GM21526 (cell line): ENCODE measurements around the gene PLCG2.
"Not testable (repeated sequence)": the region's sequence is repeated elsewhere in the genome, so short reads cannot be mapped to it uniquely, and the experiment has no call there.

Experiments used
- ATAC-seq: cut with Tn5 transposase; IDR thresholded peaks from one replicate; pipeline ENCODE4 v1.9.1; 2021; ENCODE audit warnings: moderate library complexity; ENCODE audit not compliant: unreplicated experiment, low FRiP score

Gene PLCG2

GRCh38 chr16:81752876-81753227, 26.2 kb upstream of the PLCG2 start:
- ATAC-seq = no peak

- ATAC-seq = no peak
Measured at GRCh38 chr16:81754858-81755257, 24.2 kb upstream of the PLCG2 start.

DNA sequence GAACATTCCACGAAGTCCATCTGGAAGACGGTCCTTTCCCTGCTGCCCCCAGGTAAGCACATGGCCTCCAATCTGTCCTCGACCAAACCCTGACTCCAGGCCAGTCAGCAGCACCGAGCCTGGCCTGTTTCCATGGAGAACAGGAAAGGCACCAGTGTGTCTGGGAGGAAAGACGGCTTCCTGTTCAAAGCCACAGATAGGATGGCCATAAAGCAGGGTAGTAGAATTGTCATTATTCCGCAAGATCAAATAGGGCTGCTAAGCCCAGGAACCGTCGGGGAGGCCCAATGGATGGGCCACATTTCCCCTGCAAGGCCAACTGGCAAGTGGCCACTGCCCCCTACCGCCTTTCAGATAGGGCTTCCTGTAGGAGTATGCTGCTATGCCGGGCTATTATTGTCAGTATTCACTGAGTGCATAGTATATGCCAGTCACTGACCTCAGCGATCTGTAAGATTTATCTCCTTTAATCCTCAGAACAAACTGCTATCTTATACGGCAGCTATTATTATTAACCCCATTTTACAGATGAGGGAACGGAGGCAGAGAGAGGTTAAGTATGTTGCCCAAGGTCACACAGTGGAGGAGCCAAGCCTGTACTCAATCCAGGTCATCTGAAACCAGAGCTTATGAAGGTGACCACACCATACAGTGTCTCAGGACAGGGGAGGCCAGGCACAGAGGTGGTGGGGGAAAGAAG, 23.0 kb upstream of the PLCG2 start:
- ATAC-seq = no peak

- ATAC-seq = no peak
Measured at GRCh38 chr16:81756615-81757356, 22.3 kb upstream of the PLCG2 start.

- ATAC-seq = no peak
Measured at GRCh38 chr16:81758376-81758775, 20.7 kb upstream of the PLCG2 start.

GRCh38 chr16:81762322-81762721, 16.8 kb upstream of the PLCG2 start:
- not testable (repeated sequence) for ATAC-seq

- ATAC-seq = no peak
Measured at GRCh38 chr16:81765111-81765919, 13.8 kb upstream of the PLCG2 start.

- no peak for ATAC-seq
Measured at GRCh38 chr16:81765969-81766368, 13.1 kb upstream of the PLCG2 start.

DNA sequence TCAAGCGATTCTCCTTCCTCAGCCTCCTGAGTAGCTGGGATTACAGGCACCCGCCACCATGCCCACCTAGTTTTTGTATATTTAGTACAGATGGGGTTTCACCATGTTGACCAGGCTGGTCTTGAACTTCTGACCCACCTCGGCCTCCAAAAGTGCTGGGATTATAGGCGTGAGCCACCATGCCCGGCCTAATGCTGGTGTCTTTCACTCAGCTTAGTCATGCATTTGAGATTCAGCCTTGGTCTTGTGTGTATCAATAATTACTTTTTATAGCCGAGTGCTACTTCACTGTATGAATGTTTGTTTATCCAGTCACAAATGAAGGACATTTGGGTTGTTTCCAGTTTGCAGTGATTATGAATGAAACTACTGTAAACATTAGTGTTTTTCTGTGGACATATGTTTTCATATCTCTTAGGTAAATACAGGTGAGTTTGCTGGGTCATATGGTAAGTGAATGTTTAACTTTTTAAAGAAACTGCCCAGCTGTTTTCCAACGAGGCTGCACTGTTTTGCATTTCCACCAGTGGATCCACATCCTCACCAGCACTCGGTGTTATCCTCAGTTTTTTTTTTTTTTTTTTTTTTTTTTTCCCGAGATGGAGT, 11.0 kb upstream of the PLCG2 start:
- ATAC-seq = no peak

GRCh38 chr16:81770008-81770407, 9.1 kb upstream of the PLCG2 start:
- no peak for ATAC-seq

GRCh38 chr16:81774348-81774747, 4.7 kb upstream of the PLCG2 start:
- ATAC-seq = no peak

DNA sequence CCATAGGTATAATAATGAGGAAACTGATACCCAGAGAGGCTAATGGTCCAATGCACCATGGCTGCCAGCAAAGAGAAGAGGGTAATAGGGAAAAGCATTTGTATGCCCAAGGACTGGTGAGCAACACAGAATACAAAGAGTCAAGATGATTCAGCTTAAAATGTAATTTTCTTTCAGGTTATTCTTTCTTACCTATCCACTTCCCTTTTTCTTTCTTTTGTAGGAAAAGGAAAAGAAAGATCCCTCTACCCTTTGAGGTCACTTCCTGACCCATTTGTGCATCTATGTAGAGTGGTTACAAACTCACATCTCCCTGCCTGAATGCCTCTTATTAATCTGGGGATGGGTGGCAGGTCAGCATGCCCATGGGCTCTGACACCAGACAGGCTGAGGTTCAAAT, 3.5 kb upstream of the PLCG2 start:
- no peak for ATAC-seq

GRCh38 chr16:81778231-81778630, 860 bp upstream of the PLCG2 start:
- no peak for ATAC-seq

- ATAC-seq = no peak
Measured at GRCh38 chr16:81779536-81780320, 637 bp downstream of the PLCG2 start.

DNA sequence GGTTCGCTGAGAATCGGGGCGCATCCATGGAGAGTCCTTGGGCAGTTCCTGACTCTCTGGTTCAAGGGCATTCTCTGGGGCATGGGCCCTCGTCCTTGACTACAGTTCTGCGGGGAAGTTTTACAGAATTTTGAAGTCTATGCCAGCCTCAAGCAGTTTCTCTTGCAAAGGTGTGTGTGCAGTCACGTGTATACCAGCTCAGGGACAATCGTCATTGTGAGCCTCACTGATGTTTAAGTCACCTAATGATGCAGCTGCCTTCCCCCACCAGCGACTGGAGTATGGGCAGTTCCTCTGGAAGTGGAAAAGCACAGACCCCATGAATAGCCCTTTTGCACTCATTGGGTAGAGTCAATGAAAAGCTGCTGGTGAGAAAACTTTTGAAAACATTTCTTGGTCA, 1.3 kb downstream of the PLCG2 start:
- ATAC-seq = no peak

- ATAC-seq = no peak
Measured at GRCh38 chr16:81782236-81782635, 3.1 kb downstream of the PLCG2 start.

GRCh38 chr16:81784072-81784795, 5.1 kb downstream of the PLCG2 start:
- no peak for ATAC-seq

GRCh38 chr16:81785138-81785924, 6.2 kb downstream of the PLCG2 start:
- ATAC-seq = no peak

- no peak for ATAC-seq
Measured at GRCh38 chr16:81786321-81786720, 7.2 kb downstream of the PLCG2 start.
